Stimulated activated CD4-positive, alpha-beta T cell treated with anti-CD3 and anti-CD28 coated beads, Interleukin-15, amount 100 ng/mL, for 48 hours (primary cell): ENCODE measurements around the gene GPLD1.
"Not testable (repeated sequence)": the region's sequence is repeated elsewhere in the genome, so short reads cannot be mapped to it uniquely, and the experiment has no call there.

ENCODE experiments used
- DNase-seq, 2 donors: peaks; one replicate each; pipeline ENCODE4 v3.0.0-alpha.2; 2020; ENCODE audit warnings: low read depth in 2 of 2

Gene GPLD1, protein sequence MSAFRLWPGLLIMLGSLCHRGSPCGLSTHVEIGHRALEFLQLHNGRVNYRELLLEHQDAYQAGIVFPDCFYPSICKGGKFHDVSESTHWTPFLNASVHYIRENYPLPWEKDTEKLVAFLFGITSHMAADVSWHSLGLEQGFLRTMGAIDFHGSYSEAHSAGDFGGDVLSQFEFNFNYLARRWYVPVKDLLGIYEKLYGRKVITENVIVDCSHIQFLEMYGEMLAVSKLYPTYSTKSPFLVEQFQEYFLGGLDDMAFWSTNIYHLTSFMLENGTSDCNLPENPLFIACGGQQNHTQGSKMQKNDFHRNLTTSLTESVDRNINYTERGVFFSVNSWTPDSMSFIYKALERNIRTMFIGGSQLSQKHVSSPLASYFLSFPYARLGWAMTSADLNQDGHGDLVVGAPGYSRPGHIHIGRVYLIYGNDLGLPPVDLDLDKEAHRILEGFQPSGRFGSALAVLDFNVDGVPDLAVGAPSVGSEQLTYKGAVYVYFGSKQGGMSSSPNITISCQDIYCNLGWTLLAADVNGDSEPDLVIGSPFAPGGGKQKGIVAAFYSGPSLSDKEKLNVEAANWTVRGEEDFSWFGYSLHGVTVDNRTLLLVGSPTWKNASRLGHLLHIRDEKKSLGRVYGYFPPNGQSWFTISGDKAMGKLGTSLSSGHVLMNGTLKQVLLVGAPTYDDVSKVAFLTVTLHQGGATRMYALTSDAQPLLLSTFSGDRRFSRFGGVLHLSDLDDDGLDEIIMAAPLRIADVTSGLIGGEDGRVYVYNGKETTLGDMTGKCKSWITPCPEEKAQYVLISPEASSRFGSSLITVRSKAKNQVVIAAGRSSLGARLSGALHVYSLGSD

GRCh38 chr6:24489470-24489869 is at the start of gene GPLD1:
Gene GPLD1 (minus strand): TSS chr6:24489578. CDS start chr6:24489511, 67 bp downstream.
- DNase-seq, result no peak

DNA sequence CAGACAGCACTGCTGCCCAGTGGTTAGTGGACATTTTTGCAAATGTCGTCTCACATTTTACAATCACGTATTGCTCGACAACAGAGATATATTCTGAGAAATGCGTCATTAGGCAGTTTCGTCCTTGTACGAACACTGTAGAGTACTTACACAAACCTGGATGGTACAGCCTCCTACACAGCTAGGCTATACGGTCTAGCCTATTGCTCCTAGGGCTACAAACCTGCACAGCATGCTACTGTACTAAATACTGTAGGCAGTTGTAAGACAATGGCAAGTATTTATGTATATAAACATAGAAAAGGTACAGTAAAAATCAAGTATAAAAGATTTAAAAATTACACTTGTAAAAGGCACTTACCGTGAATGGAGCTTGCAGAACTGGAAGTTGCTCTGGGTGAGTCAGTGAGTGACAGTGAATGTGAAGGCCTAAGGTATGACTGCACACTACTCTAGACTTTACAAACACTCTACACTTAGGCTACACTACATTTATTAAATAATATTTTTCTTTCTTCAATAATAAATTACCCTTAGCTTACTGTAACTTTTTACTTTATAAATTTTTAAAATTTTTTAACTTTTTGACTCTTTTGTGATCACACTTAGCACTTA is 48.5 kb upstream of the GPLD1 start:
- DNase-seq, result no peak

DNA sequence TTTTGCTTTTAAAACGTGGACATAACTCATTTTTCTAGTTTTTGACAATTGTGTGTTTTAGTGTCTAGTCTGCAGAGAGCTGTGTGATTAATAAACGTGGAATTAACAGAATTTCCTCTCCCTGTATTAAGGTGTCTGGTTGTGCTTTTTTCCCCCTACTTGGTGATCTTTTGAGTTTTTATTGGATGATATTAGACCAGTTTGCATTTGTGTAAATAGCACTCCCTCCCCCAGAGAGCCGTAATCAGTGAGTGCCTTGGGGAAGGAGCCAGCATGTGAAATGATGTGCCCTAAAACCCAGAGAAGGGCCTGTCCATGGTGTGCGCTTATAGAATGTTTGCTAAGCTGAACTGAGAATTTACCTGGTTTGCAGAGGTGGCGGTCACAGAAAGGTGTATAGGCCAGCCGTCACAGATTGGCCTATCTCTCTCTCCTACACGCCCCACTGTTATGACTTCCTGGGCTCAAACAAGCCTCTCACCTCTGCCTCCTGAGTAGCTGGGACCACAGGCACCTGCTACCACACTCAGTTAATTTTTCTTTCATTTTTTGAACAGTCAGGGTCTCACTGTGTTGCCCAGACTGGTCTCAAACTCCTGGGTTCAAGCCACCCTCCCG is 47.8 kb upstream of the GPLD1 start:
- no peak for DNase-seq

DNA sequence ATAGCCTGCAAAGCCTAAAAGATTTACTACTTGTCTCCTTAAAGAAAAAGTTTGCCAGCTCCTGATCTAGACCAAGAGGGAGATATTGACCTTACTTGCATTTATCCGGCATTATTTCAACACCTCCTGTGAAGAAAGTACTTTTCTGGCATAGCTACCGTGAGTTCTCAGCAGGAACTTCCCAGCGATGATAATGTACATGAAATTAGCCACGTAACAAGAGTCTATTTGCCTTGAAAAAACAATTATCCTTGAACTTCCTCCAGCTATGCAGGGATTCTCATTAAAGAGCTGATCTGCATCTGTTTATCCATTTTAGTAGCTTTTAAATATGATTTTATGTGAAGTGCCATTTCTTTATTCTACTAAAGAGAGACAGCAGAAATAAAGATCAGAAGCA is 47.1 kb upstream of the GPLD1 start:
- no peak for DNase-seq

GRCh38 chr6:24535210-24535609 is 45.8 kb upstream of the GPLD1 start:
- DNase-seq, result no peak

- no peak for DNase-seq
Observed at GRCh38 chr6:24534329-24534728, 45.0 kb upstream of the GPLD1 start.

- DNase-seq, result no peak
Observed at GRCh38 chr6:24529985-24530384, 40.6 kb upstream of the GPLD1 start.

- DNase-seq, result no peak
Observed at GRCh38 chr6:24524805-24525204, 35.4 kb upstream of the GPLD1 start.

- no peak for DNase-seq
Observed at GRCh38 chr6:24524329-24524728, 35.0 kb upstream of the GPLD1 start.

DNA sequence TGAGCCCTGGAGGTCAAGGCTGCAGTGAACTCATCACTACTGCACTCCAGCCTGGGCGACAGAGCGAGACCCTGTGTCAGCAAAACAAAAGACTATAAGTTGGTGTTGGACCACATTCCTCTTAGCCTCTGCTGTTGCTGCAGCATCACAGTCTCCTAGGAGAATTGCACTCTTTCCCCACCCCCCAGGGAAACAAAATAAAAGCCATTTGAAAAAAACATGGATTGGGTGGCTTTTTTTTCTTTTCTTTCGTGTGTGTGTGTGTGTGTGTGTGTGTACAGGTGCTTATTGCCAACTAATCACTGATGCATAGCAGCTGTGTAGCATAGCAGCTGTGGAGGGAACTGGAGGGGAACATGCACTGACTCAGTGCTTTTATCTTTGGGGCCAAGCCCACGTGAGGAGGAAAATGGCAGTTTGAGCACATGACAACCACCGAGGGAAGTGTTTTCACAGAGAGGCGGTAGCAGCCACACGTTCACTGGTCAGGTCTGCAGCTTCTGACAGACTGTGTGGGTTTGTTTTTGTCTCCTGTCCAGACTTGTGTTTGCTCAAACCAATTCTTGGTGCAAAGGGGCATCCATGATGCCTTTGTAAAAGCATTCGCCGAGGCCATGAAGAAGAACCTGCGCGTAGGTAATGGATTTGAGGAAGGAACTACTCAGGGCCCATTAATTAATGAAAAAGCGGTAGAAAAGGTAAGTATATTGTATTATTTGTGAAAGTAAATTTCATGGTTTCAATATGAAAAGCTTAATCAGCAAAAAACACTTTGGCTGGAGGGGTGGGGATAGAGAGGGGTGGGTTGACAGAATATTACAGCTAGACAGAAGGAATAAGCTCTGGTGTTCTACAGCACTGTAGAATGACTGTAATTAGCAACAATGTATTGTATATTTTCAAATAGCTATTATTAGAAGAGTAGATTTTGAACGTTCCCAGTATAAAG is 33.1 kb upstream of the GPLD1 start:
- no peak for DNase-seq

DNA sequence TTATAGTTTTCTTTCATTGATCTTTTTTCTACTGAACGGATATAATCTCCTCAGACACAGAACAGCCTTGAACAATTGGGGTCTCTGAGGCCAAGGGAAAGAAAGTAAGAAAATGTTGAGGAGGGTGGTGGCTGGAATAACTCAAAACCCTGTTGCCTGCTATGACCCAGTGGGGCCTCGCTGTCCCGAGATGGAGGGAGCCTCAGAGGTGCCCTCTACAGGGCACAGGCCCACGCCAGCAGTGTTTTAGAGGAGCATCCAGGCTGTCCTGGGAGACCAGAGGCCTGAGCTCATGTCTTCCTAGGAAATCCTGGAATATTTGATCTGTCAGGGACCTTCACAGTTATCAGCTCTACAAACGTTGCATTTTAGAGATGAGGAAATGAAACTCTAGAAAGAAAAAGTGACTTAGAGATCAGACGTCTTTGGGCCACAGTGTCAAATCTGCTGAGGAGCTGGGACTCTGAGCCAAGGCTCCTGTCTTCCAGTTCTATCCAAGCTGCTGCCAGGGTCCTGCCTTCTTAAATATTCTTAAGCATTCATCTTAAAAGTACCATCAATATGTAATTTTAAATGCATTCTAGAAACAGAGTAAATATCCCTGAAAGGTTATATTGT is 31.7 kb upstream of the GPLD1 start:
- DNase-seq, result peak; percentile 13 to 14

DNA sequence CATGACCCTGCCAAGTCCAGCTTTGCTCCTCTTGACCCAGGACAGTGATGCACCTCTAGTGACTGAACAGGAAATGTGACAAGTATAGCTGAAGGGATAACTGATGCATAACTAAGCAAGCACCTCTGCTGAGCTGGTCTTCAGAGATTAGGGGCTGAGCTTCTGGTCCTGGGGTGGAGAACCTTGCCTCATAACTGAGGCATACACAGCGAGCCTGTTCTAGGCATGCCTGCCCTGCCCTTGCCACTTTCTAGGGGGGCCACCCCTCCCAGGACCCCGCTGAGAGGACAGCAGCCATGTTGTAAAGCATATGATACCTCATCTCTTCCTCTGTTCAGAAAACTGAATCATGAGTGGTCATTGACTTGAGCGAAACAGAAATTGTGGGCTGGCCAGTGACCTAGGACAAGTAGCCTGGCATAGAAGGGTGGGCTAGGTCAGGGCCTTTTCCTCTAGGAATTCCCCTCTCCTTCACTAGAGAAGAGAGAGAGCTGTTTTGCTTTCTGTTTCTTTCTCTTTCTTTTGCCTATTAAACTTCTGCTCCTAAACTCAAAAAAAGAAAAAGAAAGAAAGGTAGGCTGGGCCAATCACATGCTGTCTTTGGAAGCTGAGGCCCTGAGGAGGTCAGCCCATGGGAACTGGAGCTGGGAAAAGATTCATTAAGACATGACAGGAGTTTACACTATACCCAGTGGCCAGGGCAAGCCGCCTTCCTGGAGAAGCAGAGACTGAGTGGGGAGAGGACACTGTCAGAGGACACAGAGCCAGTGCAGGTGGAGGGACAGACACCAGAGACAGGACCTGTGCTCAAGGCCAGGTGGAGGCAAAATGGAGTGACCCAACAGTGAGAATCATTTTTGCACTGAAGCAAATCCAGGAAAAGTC is 28.5 kb upstream of the GPLD1 start:
- no peak for DNase-seq

DNA sequence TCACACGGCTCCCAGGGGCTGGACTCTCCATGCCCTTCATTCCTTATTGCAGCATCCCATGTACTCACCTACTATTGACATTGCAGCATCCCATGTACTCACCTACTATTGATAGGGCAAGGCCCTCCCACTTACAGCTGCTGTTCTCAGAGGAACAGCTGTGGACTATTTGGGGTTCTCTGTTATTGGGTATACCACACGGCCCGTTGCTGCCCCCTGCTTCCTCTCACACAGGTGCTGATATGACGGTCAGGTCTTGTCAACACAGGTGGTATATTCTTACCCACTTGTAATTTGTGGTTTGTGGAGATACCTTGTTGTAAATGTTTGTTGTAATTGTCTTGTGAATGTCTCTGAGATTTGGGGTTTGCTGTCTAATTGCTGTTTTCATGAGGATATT is 24.2 kb upstream of the GPLD1 start:
- DNase-seq, result no peak

GRCh38 chr6:24511976-24512375 is 22.6 kb upstream of the GPLD1 start:
- not testable (repeated sequence) for DNase-seq

DNA sequence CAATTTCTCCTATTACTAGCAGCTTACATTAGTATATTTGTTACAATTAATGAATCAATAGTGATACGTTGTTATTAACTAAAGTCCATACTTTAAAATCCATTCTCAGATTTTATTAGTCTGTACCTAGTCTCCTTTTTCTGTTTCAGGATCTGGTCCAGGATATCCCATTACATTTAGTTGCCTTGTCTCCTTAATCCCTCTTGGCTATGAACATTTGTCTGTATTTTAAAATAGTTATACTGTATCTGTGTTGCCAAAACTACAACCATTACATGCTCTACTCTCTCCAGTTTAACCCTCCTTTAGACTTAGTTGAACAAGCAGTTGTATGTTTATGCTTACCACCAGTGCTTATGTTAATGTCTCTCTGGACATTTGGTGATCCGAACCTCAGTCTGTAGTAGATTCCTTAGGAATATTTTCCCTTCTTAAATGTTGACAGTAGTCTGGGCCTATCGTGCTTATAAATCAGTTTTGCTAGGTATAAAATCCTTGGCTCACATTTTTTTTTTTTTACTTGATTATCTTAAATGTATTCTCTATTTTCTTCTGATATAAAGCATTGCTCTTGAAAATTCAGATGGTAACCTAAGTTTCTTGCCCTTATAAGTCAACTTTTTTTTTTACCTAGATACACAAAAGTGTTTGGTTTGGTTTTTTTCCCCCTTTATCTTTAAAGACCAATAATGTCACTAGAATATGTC is 17.6 kb upstream of the GPLD1 start:
- DNase-seq, result no peak

- no peak for DNase-seq
Observed at GRCh38 chr6:24504649-24505586, 15.5 kb upstream of the GPLD1 start.

DNA sequence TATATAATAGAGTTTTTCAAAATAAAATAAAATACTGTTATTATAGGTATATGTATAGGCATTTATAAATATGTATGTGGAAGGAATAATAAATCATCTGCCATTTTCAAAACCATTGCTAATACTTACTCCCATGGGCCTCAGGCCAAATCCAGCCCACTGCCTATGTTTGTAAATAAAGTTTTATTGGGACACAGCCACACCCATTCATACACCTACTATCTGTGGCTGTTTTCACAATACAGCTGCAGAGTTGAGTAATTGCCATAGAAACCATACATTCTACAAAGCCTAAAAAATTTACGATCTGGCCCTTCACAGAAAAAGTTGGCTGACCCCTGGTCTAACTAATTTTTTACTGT is 14.9 kb upstream of the GPLD1 start:
- DNase-seq, result no peak

DNA sequence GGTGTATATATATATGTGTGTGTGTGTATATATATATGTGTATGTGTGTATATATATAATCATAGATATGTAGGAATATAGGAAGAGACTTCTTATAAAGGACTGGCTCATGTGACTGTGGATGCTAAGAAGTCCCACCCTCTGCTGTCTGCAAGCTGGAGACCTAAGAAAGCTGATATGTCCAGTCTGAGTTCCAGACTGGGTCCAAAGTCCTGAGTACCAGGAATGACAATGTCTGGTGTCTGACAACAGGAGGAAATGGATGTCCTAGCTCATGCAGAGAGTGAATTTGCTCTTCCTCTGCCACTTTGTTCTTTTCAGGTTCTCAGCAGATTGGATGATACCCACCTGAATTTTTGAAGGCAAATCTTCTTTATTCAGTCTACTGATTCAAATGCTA is 12.5 kb upstream of the GPLD1 start:
- no peak for DNase-seq
